Measurements from ENCODE around the gene SOX14.

GRCh38 chr3:137769322-137770065 lies 5.4 kb downstream of the SOX14 start:
- no peak for TF ChIP-seq SP1 (IDR thresholded peaks at IDR 0.05; ENCODE audit: low read depth)
- no peak for TF ChIP-seq RAD21 (IDR thresholded peaks at IDR 0.05; ENCODE audit: low read depth)
- TF ChIP-seq YY1 (IDR thresholded peaks at IDR 0.05; ENCODE audit: extremely low read depth, insufficient replicate concordance, low read depth, low read length): no peak
- TF ChIP-seq CTCF (IDR thresholded peaks at IDR 0.05 in 2 of 3, conservative IDR thresholded peaks at IDR 0.05 in 1 of 3; ENCODE audit: borderline replicate concordance in 1 of 3, insufficient read depth in 1 of 3, low read depth in 2 of 3, low read length in 2 of 3): no peak
- no peak for TF ChIP-seq POLR2AphosphoS5 (IDR thresholded peaks at IDR 0.05; ENCODE audit: low read depth, low read length)
- TF ChIP-seq ATF3 (IDR thresholded peaks at IDR 0.05): no peak
- no peak for TF ChIP-seq FOSL1 (IDR thresholded peaks at IDR 0.05; ENCODE audit: low read depth)
- no peak for TF ChIP-seq ZNF274 (IDR thresholded peaks at IDR 0.05; ENCODE audit: low read depth, low read length)
- no peak for TF ChIP-seq JUND (IDR thresholded peaks at IDR 0.05)
- no peak for TF ChIP-seq EZH2 (IDR thresholded peaks at IDR 0.05)
- no peak for TF ChIP-seq EZH2phosphoT487 (IDR thresholded peaks at IDR 0.05; ENCODE audit: borderline replicate concordance)
- TF ChIP-seq ZBTB33 (IDR thresholded peaks at IDR 0.05; ENCODE audit: extremely low read depth, insufficient replicate concordance, low read length): no peak
- no peak for TF ChIP-seq EGR1 (IDR thresholded peaks at IDR 0.05; ENCODE audit: low read depth)
- TF ChIP-seq SRF (IDR thresholded peaks at IDR 0.05; ENCODE audit: low read depth): no peak

Measured in HCT116 (cell line).